GM18867 (cell line): ENCODE results near the gene CDK3.
"Not testable (repeated sequence)": the region's sequence is repeated elsewhere in the genome, so short reads cannot be mapped to it uniquely, and the experiment has no call there.

Experiments
- ATAC-seq: cut with Tn5 transposase; IDR thresholded peaks from one replicate; pipeline ENCODE4 v1.9.1; 2021; ENCODE audit warnings: mild to moderate bottlenecking, moderate library complexity; ENCODE audit not compliant: unreplicated experiment

Gene CDK3

GRCh38 chr17:76000755-76001521, at the start of gene CDK3:
CDK3 (plus strand) TSS chr17:76000855; CDS start chr17:76001426, 571 bp downstream.
- ATAC-seq, result no peak

- ATAC-seq, result no peak
Measured at GRCh38 chr17:75950855-75951554, 49.6 kb upstream of the CDK3 start.

GRCh38 chr17:75959051-75959838, 41.4 kb upstream of the CDK3 start:
- no peak for ATAC-seq

GRCh38 chr17:75959839-75960511, 40.7 kb upstream of the CDK3 start:
- ATAC-seq, result no peak

- no peak for ATAC-seq
Measured at GRCh38 chr17:75965468-75965867, 35.2 kb upstream of the CDK3 start.

DNA sequence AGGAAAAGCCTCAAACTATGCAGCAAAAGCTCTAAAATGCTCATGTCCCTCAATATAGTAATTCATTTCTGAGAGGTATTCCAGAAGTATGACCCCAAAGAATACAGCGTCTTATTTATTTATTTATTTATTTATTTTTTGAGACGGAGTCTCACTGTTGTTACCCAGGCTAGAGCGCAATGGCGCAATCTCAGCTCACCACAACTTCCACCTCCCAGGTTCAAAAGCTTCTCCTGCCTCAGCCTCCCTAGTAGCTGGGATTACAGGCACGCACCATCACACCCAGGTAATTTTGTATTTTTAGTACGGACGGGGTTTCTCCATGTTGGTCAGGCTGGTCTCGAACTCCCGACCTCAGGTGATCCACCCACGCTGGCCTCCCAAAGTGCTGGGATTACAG, 31.6 kb upstream of the CDK3 start:
- not testable (repeated sequence) for ATAC-seq

- ATAC-seq, result no peak
Measured at GRCh38 chr17:75970011-75970523, 30.6 kb upstream of the CDK3 start.

- ATAC-seq, result no peak
Measured at GRCh38 chr17:75970626-75971025, 30.0 kb upstream of the CDK3 start.

DNA sequence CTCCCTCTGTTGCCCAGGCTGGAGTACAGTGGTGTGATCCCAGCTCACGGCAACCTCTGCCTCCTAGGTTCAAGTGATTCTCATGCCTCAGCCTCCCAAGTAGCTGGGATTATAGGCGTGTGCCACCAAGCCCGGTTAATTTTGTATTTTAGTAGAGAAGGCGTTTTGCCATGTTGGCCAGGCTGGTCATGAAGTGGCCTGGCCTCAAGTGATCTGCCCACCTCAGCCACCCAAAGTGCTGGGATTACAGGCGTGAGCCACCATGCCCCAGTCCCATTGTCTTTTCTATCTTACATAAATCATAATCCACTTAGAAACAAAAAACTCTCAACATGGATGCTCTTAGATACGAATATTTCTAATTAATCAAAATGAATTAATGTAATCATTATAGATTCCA, 25.5 kb upstream of the CDK3 start:
- ATAC-seq, result not testable (repeated sequence)

DNA sequence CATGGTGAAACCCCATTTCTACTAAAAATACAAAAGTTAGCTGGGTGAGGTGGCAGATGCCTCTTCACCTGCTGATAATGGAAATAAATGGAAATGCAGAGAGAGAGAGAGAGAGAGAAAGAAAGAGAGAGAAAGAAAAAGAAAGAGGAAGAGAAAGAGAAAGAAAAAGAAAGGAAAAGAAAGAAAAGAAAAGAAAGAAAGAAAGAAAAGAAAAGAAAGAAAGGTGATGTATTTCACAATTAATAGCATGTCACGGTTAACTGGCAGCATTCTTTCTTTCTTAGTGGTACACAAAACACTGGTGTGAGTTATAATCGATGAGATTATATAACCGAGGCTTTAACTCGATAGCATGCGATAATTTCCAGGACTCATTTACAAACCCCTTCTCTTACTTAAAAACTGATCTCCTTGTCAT, 24.9 kb upstream of the CDK3 start:
- no peak for ATAC-seq

DNA sequence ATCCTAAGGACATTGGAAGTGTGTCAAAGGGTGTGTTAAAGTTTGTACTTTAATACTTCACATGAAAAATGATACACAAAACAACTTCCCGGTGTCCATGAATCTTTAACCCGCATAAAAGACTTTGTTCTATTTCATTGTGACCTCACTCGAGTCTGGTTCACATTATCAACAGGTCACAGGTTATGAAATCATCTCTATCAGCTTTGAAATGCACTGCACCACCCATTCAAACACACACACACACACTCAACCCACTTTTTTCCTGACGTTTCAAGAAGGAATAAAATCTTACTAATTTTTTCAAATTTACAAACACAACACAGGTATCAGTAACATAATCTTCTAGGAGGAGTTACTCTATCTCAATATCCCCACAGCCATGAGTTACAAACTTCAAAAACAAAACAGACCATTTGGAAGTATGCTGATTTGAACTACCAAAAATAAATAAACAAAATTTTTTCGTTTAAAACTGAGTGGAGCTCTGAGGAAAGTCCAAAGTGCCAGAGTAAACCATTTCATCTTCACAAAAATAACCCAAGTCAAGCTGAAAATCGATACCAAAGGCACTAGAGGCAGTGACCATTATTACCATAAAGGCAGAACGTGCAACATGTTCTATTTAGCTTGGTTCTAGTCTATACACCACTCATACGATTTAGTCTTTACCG, 24.3 kb upstream of the CDK3 start:
- ATAC-seq, result no peak

GRCh38 chr17:75978938-75979704, 21.5 kb upstream of the CDK3 start, which contains the start of the genes ACOX1 and TEN1:
ACOX1 (minus strand) TSS chr17:75979166; CDS start chr17:75979073, 93 bp downstream.
TEN1 (plus strand) TSS chr17:75979240; CDS start chr17:75986193, 6,953 bp downstream.
- peak; percentile 89 for ATAC-seq

DNA sequence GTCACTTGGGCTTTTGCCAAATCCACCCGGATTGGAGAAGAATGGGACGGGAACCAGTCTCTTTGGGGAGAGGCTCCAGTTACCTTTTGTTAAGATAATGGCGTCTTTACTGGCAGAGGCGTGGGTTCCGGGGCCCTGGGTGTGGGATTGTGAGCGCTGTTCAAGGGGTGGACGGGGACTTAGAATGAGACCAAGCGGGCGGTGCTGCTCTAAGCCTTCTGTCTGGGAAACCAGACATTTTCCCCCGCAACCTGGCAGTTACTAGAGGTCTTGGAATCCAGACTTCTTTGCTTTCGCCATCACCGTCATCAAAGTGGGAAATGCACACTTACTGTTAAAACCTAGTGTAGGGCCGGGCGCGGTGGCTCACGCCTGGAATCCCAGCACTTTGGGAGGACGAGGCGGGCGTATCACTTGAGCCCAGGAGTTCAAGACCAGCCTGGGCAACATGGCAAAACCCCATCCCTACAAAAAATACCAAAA, 20.9 kb upstream of the CDK3 start:
- peak; percentile 23 for ATAC-seq

DNA sequence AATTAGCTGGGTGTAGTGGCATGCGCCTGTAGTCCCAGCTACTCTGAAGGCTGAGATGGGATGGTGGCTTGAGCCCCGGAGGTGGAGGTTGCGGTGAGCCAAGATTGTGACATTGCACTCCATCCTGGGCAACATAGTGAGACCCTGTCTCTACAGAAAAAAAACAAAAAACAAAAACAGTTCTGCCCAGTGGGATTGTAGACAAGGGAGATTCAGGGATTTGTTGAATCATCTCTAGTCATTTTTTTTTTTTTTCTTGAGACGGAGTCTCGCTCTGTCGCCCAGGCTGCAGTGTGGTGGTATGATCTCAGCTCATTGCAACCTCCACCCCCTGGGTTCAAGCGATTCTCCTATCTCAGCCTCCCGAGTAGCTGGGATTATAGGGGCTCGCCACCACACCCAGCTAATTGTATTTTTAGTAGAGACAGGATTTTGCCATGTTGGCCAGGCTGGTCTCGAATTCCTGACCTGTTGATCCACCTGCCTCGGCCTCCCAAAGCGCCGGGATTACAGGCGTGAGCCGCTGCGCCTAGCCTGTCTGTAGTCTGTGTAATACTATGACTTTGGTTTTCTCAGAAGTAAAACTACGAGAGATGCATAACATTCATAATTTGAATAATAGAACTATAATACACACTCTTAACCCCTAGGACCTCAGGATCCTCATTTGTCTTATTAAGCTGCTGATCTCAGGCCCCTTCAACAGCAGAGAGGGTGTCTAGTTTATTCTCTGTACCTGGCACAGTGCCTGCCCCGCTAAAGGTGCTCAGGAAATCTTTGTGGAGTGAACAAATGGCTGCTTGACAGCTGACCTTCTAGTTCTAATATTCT, 20.3 kb upstream of the CDK3 start:
- ATAC-seq, result no peak

GRCh38 chr17:75981019-75981615, 19.5 kb upstream of the CDK3 start:
- no peak for ATAC-seq

GRCh38 chr17:75983501-75984181, 17.0 kb upstream of the CDK3 start:
- no peak for ATAC-seq

- ATAC-seq, result no peak
Measured at GRCh38 chr17:75985986-75986385, 14.7 kb upstream of the CDK3 start.
